GM21423 (cell line): ENCODE results near the gene MEIS3.

Experiments
- ATAC-seq: cut with Tn5 transposase; IDR thresholded peaks from one replicate; pipeline ENCODE4 v1.9.1; 2021; ENCODE audit warnings: mild to moderate bottlenecking, moderate library complexity; ENCODE audit not compliant: unreplicated experiment

MEIS3 gene

DNA sequence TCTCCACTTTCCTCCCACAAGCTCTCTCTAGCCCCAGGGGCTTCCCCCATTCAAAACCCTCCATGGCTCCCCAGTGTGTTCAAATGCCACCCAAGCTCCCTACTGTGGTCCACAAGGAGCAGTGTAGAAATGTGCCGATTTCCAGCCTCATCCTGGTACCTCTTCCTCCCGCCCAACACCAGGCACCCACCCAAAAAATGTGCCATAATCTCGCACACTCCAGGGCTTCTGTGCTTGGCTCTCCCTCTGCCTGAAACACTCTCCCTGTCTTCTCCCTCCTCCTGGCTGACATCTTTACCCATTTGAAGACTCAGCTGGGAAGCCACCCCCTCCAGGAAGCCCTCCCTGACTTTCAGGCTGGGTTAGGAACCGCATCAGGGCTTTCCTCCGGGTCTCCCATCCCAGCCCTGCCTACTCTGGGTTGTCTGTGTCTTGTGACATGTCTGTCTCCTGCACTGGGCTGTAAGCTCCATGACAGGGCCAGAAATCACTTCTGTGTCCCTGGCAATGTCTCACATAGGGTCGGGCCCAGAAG, 16.6 kb upstream of the MEIS3 start:
- no peak for ATAC-seq

DNA sequence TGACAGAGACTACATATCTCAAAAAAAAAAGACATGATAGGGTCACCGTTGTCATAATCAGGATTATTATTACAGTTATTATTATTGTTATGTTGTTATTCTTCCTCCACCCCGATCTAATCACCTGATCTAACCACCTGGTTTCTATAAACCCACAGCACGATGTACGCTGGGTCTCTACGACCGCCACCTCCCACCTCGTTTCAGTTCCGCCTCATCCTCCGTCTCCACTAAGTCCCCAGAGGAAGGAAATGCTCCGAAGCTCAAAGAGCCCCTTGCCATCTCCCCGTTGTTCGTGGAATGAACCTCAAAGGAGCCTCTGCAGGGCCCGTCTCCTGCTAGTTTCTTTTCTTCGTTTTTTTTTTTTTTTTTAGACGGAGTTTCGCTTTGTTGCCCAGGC, 15.9 kb upstream of the MEIS3 start:
- no peak for ATAC-seq

DNA sequence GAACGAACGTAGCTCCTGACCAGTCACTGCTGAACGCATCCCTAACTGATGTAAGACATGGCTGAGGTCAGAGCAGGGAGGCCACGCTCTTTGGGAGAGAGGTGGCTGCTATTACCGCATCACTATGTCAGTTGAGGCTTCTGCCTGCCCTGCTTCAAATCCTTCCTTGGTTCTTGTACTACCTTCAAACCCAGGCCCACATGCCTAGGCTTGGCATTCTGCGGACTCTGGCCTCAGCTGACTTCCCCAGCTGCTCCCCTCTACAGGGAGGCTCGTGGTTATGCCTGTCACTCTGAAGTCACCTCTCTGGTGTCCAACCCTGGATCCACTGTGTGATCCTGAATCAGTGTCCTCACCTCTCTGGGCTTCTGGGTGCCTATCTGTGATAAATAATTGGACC, 14.8 kb upstream of the MEIS3 start:
- ATAC-seq: no peak

DNA sequence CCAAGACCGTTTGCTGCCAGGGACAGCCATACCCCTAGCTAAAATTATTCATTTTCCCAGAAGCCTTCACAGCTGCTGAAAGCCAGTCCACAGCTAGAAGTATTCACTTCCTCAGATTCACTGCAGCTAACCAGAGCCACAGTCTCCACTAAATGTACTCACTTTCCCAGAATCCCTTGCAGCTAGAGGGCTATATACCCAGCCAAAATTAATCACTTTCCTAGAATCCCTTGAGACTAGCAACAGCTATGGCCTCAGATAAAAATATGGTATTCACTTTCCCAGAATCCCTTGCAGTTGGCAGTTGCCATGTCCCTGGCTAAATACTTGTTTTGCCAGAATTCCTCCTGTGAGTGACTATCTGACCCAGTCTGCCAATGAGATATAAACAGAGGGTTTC, 13.8 kb upstream of the MEIS3 start:
- no peak for ATAC-seq

DNA sequence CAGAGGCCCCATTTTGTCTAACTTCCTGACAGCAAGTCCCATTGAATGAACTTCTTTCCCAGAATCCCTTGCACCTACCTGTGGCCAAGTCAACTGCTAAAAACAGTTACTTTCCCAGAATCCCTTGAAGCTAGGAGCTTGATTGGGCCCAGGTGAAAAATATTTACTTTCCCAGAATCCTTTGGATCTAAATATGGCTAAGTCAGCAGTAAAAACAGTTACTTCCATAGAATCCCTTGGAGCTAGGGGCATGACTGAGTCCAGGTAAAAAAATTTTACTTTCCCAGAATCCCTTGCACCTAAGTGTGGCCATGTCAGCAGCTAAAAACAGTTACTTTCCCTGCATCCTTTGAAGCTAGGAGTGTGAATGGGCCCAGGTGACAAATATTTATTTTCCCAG, 13.2 kb upstream of the MEIS3 start:
- no peak for ATAC-seq

DNA sequence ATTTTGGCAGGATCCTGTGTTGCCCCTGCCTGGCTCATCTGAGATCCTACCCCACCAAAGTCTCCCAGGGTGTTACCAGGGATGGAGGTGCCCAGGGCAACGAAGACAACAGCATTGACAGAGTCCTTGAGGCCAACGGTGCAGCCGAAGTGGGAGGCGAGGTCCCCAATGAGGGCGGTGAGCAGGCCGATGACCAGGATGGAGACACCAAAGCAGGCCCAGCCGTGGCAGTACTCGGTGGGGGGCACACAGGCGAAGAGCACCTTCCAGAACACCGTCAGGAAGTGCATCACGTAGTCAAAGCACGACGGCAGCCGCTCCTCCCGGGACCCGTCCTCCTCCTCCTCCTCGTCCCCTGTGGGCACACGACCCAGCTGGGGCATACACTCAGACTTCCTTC, 12.8 kb upstream of the MEIS3 start:
- ATAC-seq: no peak

DNA sequence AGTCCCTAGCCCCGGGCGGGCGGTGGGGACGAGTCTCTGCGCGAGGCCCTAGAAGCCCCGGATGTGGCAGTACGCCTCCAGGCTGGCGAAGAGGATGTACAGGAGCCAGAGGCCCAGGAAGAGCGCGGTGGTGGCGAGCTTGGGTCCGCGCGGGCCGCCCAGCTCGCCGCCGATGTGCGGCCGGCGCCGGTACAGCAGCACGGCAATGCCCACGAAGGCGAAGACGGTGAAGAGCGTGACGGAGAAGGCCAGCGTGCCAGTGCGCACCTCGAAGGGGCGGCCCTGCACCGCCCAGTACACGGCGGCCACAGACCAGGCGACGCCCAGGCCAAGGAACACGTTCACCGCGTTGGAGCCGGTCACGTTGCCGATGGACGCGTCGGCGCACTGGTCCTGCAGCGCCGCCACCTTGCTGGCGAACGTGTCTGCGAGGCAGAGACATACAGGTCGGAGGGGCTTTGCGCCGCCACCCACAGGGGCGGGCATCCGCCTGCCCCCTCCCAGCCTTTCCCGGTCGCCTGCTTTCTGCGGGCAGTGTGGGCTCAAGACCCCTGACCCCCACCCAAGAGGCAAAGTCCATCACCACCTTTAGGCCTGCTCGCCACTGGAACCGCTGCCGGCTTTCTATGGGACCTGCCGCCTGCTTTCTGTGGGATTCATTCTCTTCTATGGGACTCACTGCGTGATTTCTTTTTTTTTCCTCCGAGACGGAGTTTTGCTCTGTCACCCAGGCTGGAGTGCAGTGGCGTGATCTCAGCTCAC, 10.9 kb upstream of the MEIS3 start:
- no peak for ATAC-seq

DNA sequence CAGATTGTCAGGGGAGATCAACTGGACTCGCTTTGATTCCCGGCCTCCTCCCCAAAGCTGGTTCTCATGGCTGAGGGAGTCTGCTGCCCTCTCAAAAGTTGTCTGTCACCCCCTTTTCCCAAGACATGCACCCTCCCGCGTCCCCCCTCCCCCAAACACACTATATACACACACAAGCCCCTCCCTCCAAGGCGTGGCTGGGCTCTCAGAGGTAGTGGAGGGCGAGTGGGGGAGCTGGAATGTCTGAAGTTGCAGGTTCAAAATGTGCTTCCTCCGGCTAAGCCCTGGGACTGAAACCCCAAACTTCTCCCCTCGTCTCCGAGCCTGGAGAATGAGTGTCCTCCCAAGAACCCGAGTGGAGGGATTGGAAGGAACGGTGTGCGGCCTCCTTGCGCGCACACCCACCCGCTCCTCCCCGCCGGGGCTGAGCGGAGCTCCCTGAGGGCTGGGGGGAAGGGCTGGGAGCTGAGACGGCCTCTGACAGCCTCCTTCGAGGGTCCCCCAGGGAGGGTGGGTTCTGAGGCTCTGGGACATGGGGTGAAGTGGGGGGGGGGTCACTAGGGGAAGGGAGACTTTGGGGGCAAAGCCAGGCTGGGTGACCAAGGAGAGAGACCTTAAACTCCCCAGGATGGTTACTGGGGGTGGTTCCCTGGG, 9.9 kb upstream of the MEIS3 start:
- ATAC-seq: no peak

DNA sequence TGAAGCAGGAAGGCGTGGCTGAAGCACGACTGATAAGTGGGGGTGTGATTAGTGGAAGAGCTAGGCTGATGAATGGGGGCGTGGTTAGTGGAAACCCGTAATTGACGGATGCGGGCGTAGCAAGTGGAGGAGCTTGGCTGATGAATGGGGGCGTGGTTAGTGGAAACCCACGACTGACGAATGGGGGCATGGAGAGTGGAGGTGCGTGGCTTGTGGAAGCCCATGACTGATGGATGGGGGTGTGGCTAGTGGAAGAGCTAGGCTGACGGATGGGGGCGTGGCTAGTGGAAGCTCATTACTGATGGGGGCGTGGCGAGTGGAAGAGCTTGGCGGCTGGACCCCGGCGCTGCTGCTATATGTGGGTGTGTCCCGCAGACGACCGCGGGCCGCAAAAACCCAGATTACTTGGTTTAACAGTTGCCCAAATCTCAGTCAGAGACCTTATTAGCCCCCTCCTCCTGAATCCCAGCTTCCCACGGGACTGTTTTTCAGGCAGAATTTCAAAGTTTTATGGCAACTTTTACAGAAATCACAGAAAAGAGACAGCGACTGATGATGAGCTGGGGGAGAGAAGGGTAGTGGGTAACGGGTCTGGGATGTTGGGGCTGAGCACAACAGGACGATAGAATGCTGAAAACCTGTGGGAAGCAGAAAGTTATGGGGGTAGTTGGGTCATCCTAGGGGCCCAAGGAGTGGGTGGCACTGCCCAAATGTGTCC, 9.0 kb upstream of the MEIS3 start:
- ATAC-seq: peak; percentile 51

DNA sequence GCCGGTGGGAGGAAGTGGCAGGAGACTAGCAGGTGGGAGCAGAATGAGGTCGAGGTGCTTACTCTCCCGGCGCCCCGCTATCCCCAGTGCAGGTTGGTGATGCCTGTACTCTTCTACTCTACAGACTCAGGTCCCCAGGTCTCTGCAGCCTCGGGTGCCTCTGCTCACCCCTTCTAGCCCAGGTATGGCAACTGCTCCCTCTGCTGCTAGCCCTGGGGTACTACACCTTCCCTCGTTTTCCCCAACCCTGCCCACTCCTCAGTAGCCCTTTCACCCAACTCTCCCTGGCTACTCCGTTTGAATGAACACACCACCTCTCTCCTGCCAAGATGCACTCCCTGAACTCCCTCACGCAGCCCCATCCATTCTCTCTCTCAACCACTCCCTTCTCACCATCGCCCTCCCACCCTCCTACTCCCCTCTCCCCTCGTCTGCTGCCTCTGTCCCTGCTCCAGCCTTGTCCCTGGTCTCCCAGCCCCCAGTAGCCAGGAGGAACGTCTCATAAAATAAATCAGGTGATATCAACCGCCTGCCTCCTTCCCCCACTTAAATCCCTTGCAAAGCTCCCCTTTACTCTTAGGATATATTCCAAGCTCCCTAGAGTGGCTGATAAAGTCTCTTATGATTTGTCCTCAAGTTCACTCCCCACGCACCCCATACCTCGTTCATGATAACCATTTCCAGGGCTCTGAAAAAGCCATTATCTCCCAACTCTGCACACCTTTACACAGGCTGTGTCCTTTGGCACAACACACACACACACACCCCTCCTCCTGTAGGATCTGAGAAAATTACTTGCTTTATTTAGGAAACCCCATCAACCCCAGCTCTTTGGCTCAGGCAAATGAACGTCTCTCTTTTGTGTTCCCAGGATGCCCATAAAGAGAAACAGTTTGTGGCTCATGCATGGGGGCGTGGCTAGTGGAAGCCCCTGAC, 8.2 kb upstream of the MEIS3 start:
- no peak for ATAC-seq

DNA sequence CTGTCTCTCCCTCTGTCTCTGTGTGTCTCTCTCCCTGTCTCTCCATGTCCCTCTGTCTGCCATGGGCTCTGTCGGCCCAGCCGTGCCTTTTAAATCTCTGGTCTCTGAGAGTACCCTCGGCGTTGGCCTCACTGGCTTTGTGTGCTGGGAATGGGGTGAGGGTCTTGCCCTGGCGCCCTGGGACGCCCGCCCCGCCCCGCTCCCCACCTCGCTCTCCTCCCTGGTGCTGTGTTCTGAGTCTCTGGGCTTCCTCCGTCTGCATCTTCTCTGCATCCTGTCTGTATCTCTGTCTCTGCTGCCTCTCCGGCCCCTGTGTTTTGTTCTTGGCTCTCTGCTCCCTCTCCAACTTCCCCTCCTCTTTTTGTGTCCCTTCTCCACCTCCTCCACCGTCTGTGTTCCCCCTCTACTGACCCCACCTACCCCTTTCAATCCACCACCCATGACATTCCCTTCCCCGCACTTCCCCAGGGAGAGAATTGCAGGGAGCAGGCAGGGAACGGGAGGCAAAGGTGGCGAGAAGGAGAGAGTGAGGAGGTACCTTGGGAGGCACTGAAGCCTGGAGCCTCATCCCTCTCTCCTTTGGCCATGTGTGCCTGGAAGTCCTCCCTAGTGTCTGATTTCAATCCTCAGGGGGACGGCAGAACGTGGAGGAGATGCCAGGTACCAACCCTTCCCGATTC, 4.0 kb upstream of the MEIS3 start:
- ATAC-seq: no peak

DNA sequence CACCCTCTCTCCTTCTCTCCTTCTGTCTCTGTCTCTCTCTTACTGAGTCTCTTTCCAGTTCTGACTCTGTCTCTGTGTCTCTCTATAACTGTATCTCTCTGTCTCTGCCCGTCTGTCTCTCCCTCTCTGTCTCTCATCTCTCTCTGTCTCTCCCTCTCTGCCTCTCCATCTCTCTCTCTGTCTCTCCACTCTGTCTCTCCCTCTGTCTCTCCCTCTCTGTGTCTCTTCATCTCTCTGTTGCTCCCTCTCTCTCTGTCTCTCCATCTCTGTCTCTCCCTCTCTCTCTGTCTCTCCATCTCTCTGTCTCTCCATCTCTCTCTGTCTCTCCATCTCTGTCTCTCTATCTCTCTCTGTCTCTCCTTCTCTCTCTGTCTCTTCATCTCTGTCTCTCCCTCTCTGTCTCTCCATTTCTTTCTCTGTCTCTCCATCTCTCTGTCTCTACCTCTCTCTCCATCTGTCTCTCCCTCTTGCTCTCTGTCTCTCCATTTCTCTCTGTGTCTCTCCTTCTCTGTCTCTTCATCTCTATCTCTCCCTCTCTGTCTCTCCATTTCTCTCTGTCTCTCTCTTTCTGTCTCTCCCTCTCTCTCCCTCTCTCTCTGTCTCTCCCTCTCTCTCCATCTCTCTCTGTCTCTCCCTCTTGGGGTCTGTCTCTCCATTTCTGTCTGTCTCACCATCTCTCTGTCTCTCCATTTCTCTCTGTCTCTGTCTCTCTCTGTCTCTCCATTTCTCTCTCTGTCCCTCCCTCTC, 3.3 kb upstream of the MEIS3 start:
- ATAC-seq: no peak

DNA sequence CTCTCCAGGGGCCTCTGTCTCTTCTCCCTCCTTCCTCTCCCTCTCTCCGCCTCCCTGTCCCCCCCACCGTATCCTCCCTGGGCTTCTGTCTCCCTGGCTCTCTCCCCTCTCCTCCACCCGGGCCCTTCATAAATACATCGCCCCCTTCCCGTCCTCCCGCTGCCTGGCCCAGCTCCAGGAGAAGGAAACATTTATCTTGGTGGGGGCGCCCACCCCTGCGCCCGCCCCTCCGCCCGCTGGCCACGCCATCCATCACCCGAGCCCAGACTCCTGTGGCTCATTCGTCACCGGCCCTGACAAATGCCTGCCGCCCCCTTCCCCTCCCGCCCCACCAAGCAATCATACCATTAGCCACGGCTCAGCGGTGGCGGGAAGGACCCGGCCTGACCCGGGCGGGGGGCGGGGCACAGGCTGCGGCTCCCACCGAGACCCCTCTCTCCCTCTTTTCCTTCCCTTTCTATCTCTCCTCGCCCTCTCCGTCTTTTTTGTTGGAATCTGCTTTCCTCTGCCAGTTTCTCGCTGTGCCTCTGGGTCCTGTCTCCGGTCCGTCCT, 2.6 kb upstream of the MEIS3 start:
- ATAC-seq: no peak

DNA sequence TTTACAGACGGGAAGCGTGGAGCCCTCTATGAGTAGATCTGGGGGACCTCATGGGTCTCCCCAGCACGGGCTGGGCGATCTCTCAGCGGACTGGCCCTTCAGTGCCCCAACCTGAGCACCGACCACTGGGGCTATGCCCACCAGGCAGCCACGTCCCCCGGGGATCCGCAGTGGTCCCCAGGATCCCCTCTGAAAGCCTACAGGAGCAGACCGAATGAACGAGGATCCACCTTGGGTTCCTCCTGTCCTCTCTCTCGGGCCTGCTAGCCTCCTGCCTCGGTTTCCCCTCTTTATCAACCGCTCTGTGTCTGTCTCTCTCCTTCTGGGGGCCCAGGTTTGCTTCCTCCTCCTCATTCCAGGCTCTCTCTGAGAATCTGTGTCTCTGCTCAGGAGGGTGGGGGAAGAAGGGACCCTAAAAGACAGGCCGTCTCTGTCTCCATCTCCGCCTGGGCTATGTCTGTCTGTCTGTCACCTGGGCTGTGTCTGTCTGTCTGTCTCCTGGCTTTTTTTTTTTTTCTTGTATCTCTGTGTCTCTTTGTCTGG, 2.0 kb upstream of the MEIS3 start:
- ATAC-seq: no peak

DNA sequence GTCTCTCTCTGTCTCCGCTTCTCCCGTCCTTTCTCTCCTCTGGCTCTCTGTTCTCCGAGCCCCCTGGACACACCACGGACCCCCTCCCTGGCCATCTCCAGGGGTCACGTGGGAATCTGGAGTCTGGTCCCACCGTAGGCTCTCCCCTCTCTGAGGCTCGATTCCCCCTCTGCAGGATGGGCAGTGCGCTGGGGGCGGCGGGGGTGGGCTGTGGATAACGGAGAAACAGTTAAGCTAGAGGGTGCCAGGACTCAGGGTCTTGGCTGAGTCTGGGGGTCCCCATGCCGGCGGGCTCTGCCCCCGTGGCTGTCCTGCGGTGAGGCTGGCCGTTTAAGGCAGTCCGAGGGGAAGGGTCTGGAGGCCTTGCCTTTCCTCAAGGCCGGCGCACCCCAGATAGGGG, 462 bp upstream of the MEIS3 start:
- no peak for ATAC-seq

DNA sequence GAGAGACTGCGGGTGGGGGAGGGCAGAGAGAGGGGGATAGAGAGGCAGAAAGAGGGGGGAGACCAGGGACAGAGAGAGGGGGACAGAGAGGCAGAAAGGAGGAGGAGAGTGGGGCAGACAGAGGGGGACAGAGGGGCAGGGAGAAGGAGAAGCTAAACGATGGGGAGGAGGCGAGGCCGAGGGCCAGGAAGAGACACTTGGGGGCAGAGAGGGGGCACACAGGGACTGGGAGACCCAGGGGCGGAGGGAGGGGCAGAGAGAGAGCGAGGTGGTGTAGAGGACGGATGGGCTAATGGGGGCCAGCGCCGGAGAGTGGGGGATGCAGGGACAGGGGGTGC, 666 bp downstream of the MEIS3 start:
- no peak for ATAC-seq

DNA sequence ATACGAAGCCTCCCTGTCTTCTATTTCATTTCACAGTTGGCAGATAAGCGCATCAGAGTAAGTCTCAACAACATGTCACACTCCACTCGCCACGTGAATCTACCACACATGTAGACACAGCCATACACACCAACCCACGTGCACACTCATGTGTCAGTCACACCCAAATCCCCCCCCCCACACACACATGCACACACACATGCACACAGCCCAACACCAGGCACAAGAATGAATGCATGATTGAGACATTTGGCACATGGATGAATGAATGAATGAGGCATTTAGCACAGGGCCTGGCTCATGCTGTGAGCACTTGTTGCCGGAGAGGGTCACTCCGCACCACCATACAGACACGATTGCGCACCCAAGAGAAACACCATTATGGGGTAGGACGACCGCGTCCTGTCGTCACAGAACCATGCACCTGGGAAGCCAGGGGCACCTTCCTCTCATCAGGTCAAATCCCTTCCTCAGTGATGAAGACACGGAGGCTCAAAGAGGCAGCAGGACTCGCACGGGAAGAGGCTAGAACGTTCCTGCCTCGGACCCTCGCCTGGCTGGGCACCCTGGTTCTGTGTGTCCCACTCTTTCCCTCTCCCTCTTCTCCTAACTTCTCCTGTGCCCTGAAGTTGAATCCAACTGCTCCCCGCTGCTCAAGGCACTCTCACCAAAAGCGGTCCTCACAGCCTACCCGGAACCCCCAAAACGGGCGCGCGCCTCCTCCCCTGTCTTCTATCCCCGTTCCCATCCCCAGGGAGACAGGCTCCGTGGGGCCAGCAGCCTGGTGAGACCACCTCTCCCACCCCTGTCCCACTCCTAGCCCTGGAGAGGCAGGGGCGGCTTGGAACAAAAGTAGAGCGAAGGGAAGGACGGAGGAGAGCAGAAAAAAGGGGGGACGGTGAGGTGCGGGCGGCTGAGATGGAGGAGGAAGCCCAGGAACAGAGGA, 1.3 kb downstream of the MEIS3 start:
- ATAC-seq: no peak
